Psoas muscle (tissue), 8 donors: ENCODE measurements around the gene COLGALT1. TPM values are rescaled to one million over a fixed set of nuclear protein-coding genes. Genes with fewer than 3 reads are reported as not detected.
"Not testable (repeated sequence)": the region's sequence is repeated elsewhere in the genome, so short reads cannot be mapped to it uniquely, and the experiment has no call there.

Experiments used
- ATAC-seq, 4 donors: fragments of 200-7000 bp; cut with Tn5 transposase; one replicate each; pipeline ENCODE4 v1.9.1; 2020; ENCODE audit warnings: moderate library complexity in 3 of 4, mild to moderate bottlenecking in 2 of 4
- DNase-seq, 2 donors: peaks; one replicate each; pipeline ENCODE4 v3.0.0-alpha.2; 2020
- H3K27ac ChIP-seq: fragments of 200-600 bp; one replicate; pipeline ENCODE4 v1.8.0; 2022
- H3K27me3 ChIP-seq, 3 donors: fragments of 200-600 bp in 1 of 3; one replicate each; pipeline versions ENCODE4 v1.6.1 to v1.8.0; 2013 to 2022; ENCODE audit warnings: low read length in 2 of 3, mild to moderate bottlenecking in 2 of 3, moderate library complexity in 1 of 3; ENCODE audit not compliant: insufficient read depth in 3 of 3
- H3K36me3 ChIP-seq, 2 donors: fragments of 200-600 bp in 1 of 2; one replicate each; pipeline versions ENCODE4 v1.6.1 to v1.8.0; 2013 to 2022; ENCODE audit warnings: low read depth in 1 of 2, mild to moderate bottlenecking in 1 of 2, moderate library complexity in 1 of 2; ENCODE audit not compliant: insufficient read depth in 1 of 2
- H3K4me1 ChIP-seq: fragments of 200-600 bp; one replicate; pipeline ENCODE4 v1.8.0; 2022
- H3K4me3 ChIP-seq: fragments of 200-600 bp; one replicate; pipeline ENCODE4 v1.8.0; 2022; ENCODE audit warnings: mild to moderate bottlenecking
- H3K9me3 ChIP-seq: fragments of 200-600 bp; one replicate; pipeline ENCODE4 v1.8.0; 2022
- WGBS, 3 donors: extraction: QIAGEN DNeasy Blood & Tissue Kit; methylation state at CpG; one replicate each; pipeline versions ENCODE4 v1.1.6 to v1.1.7; 2013; 5-methylcytosine and 5-hydroxymethylcytosine counted together
- intact Hi-C, 2 donors: fragments of 100-400 bp; cut with DNase I; formaldehyde crosslinking; loops; one replicate each; pipeline versions ENCODE4 v1.11.0 to v1.14.2; 2022
- polyA plus RNA-seq, 3 donors: library from polyadenylated mRNA; stranded (reverse); fragments of 200-250 nt; gene quantifications; one replicate each; pipeline ENCODE4 v1.2.3, GENCODE V29; 2013
- total RNA-seq, 4 donors: library from RNA; stranded (reverse); fragmentation: NEBNext Ultra II Directional in 2 of 4; extraction: Animal tissue kit (Norgen Biotek cat#: 25700) in 2 of 4; gene quantifications; one replicate each; pipeline versions ENCODE4 v1.2.1 to v1.2.4, GENCODE V29; 2021 to 2023
- TF ChIP-seq, protein P1 (sequence below): fragments of 200-600 bp; IDR thresholded peaks from one replicate; pipeline ENCODE4 v1.8.0; 2022; ENCODE audit warnings: antibody characterized with exemption
- donor health status: healthy with polysubstance abuse.
- donor health status: DM: no; HTN: no; CAD: no; lungs with moderate emphysema.
- donor health status: Bipolar disorder and iron deficiency.
- donor health status: healthy.
- donor health status: DM: yes; HTN: yes; CAD: no.
- donor health status: DM: no; HTN: no; CAD: no.
- donor health status: DM: no; HTN: no; CAD: no.
- donor health status: DM: yes; HTN: yes; CAD: no.

Gene COLGALT1
- total and polyA plus RNA-seq, 7 donors: 15.3 to 34.8 (median 21.5) TPM

DNA sequence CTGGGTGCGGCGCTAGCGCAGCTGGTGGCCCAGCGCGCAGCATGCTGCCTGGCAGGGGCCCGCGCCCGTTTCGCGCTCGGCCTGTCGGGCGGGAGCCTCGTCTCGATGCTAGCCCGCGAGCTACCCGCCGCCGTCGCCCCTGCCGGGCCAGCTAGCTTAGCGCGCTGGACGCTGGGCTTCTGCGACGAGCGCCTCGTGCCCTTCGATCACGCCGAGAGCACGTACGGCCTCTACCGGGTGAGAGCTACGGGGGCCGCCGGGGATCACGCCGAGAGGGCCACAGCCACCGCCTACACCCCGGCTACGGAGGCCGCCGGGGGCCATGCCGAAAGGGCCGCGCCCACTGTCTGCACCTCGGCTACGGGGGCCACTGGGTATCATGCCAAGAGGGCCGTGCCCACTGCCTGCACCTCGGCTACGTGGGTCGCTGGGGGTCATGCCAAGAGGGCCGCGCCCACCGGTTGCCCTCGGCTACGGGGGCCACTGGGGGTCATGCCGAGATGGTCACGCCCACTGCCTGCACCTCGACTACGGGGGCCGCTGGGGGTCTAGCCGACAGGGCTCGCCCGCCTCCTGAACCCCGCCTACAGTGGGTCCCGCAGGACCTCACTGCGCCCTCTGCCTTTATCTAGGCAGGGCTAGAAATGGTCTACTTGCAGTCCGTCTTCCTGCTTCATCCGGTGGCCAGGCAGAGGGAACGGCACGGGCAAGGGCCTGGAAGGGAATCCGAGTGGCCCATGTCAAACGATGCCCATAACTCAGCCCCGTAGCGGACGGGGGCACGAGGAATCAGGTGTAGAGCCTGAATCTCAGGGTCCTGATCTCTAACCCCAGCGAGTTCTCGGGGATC, 43.5 kb upstream of the COLGALT1 start:
- ATAC-seq (peak; percentile 82 to 87 (median 84)), DNase-seq (peak; percentile 90 to 96)
- WGBS, 3 donors: 1 to 2% (median 1%) methylated on average over 54 to 82 of the region's 82 CpGs
- Histone ChIP-seq H3K9me3 (no peaks in the 10 kb centered on the region), H3K36me3 (peaks cover 0 to 9% of the 10 kb centered on the region in 2 donors), H3K27ac (peak overlapping the region; percentile 100), H3K27me3 (no peaks in the 10 kb centered on the region), H3K4me1 (peaks cover 20% of the 10 kb centered on the region), H3K4me3 (peak overlapping the region; percentile 95)
- intact Hi-C loops: loop anchor here (2.0 to 5.0 kb wide), 2 partner anchors 40 to 45 kb away; no protein-coding TSS in a partner anchor
- TF ChIP-seq, protein P1, sequence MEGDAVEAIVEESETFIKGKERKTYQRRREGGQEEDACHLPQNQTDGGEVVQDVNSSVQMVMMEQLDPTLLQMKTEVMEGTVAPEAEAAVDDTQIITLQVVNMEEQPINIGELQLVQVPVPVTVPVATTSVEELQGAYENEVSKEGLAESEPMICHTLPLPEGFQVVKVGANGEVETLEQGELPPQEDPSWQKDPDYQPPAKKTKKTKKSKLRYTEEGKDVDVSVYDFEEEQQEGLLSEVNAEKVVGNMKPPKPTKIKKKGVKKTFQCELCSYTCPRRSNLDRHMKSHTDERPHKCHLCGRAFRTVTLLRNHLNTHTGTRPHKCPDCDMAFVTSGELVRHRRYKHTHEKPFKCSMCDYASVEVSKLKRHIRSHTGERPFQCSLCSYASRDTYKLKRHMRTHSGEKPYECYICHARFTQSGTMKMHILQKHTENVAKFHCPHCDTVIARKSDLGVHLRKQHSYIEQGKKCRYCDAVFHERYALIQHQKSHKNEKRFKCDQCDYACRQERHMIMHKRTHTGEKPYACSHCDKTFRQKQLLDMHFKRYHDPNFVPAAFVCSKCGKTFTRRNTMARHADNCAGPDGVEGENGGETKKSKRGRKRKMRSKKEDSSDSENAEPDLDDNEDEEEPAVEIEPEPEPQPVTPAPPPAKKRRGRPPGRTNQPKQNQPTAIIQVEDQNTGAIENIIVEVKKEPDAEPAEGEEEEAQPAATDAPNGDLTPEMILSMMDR: peak; percentile 15

DNA sequence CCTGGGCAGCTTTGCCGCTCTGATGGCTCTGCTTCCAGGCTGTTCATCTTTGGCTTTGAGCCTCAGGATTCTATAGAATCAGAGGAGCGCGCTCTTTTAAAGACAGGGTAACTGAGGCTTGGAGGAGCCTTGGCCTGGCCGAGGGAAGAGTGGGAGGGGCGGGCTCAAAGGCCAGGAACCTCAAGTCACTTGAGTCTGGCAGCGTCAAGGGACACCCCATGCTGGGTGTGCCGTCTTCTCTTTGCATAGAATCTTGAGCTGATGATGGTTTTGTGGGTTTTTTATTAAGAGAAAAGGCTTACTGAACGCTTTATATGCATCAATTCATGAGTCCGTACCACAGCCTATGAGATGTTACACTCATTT, 42.9 kb upstream of the COLGALT1 start:
- ATAC-seq: no peak
- TF ChIP-seq, protein P1: no peak
- 51 to 61% (median 55%) methylated on average over 9 of the region's 9 CpGs for WGBS, 3 donors
- Histone ChIP-seq H3K27ac (peak overlapping the region; percentile 100), H3K9me3 (peaks cover 3% of the 10 kb centered on the region), H3K27me3 (no peaks in the 10 kb centered on the region), H3K4me1 (peaks cover 20% of the 10 kb centered on the region), H3K4me3 (peak overlapping the region; percentile 95), H3K36me3 (peaks cover 0 to 15% of the 10 kb centered on the region in 2 donors)
- intact Hi-C loops: loop anchor here (2.0 to 5.0 kb wide), 2 partner anchors 40 to 44 kb away; no protein-coding TSS in a partner anchor
- no peak for DNase-seq

DNA sequence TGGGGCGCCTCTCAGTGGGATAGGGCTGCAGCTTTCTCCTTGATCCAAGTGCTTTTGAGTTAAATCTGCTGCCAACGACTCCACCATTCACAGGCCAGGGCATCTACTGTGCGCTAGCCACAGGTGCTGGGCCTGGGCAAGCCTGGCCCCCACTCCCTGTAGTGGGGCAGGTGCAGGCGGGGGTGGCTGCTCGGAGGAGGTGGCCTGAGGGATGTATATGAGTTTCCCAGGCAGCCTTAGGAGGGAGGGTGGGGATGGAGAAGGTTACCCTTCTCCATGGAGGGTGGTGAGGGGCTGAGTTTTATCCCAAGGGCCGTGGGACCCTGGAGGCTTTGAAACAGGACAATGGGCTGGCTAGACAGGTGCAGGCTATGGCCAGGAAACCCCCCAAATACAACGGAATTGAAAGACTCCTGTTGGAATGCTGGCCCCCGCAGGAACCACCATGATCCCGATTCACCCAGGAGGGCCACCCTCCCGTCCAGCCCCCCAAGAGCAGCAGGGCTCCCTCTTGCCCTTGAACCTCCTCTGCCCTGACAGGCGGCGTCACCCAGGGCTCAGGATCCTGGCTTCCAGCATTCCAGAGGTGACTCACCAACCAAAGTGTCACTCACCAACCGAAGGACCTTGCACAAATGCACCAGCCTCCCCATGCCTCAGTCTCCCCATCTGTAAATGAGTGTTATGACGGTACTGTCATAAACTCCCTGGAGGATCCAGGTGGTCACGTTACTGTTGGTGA, 39.9 kb upstream of the COLGALT1 start:
- Histone ChIP-seq H3K4me1 (peaks cover 7% of the 10 kb centered on the region), H3K27ac (no peak overlapping the region), H3K4me3 (no peak overlapping the region), H3K36me3 (peaks cover 0 to 22% of the 10 kb centered on the region in 2 donors), H3K27me3 (no peaks in the 10 kb centered on the region), H3K9me3 (peaks cover 9% of the 10 kb centered on the region)
- intact Hi-C loops: no loop called here
- no peak for DNase-seq
- no peak for ATAC-seq
- WGBS, 3 donors: 83 to 84% (median 84%) methylated on average over 15 of the region's 15 CpGs
- TF ChIP-seq, protein P1: no peak

DNA sequence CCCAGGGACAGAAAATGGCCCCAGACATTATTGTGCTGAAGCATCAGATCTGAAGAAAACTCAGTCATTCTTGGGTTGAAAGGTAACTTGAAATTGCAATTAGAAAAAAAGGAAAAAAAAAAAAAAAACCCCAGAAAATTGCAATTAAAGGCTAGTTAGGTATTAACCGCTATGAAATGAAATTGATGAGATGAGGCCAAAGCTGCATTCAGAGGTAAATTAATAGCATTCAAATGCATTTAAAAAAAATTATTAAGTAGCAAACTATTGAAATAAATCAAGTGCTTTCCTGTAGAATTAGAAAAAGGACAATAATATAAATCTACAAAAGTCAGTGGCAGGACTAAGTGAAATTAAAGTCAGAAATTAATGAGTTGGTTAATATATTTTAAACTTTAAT, 37.6 kb upstream of the COLGALT1 start:
- DNase-seq (no peak), ATAC-seq (no peak)
- intact Hi-C loops: no loop called here
- Histone ChIP-seq H3K4me3 (no peak overlapping the region), H3K9me3 (peaks cover 9% of the 10 kb centered on the region), H3K4me1 (no peaks in the 10 kb centered on the region), H3K36me3 (peaks cover 3 to 30% of the 10 kb centered on the region in 2 donors), H3K27ac (no peak overlapping the region), H3K27me3 (no peaks in the 10 kb centered on the region)
- TF ChIP-seq, protein P1: no peak
- 94 to 98% (median 97%) methylated on average over 1 of the region's 1 CpG for WGBS, 3 donors

DNA sequence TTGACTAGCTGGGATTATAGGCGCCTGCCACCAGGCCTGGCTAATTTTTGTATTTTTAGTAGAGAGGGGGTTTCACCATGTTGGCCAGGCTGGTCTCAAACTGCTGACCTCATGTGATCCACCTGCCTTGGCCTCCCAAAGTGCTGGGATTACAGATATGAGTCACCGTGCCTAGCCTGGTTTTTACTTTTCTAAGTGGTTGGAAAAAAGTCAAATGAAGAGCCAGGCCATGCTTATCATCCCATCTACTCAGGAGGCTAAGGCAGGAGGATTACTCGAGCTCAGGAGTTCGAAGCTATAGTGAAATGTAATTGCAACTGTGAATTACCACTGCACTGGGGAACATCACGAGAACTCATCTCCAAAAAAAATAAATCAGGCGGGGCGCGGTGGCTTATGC, 36.8 kb upstream of the COLGALT1 start:
- DNase-seq, intact Hi-C loops, ATAC-seq, H3K27me3 ChIP-seq, H3K27ac ChIP-seq, H3K9me3 ChIP-seq, H3K4me3 ChIP-seq, H3K4me1 ChIP-seq: not testable (repeated sequence)
- 90 to 93% (median 92%) methylated on average over 8 of the region's 8 CpGs for WGBS, 3 donors
- peaks cover 3 to 30% of the 10 kb centered on the region in 2 donors for H3K36me3 ChIP-seq
